Stimulated activated CD4-positive, alpha-beta T cell treated with anti-CD3 and anti-CD28 coated beads, Interleukin-12 subunit alpha, Interleukin-12 subunit beta, amount 100 ng/mL, for 48 hours (primary cell): ENCODE data around the gene SLCO3A1.

Experiments used
- DNase-seq, 3 donors: peaks; one replicate each; pipeline ENCODE4 v3.0.0-alpha.2; 2020; ENCODE audit warnings: low read depth in 2 of 3, low spot score in 1 of 3

Gene SLCO3A1

DNA sequence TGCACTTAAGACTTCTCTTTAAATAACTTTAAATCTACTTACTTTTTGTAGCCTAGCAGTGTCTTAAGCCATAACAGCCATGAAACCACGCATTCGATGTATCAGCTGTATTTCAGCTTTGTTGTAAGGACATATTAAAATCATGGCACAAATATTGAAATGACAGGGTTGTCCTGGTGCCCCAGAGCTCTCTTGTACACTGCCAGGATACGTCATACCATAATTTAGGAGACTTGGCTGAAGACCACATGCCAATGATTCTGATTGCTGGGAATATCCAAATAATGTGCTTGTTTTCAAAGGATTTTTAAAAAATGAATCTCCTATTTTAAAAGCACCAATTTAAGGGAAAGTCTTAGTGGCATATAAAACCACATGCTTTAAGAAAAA lies 265.4 kb downstream of the SLCO3A1 start:
- DNase-seq = no peak

- DNase-seq = no peak
Observed at GRCh38 chr15:92120094-92120795, 266.7 kb downstream of the SLCO3A1 start.

DNA sequence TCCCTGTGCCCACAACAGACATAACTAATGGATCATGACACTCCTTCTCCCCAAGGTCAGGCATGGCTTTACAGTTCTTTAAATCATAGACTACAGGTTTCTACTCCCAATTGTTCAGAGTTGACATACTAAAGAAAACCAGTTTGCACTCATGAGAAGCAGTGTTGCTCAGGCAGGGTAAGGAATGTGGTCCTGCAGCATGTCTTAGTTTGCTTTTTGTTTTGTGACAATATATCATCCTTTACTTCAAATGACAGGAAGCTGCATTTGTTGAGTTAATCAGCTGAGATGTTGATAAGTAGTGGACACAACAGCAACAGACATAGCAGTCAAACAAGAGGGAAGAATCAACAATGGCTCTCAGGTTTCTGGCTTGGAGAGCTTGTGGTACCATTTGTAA lies 267.5 kb downstream of the SLCO3A1 start:
- no peak for DNase-seq

DNA sequence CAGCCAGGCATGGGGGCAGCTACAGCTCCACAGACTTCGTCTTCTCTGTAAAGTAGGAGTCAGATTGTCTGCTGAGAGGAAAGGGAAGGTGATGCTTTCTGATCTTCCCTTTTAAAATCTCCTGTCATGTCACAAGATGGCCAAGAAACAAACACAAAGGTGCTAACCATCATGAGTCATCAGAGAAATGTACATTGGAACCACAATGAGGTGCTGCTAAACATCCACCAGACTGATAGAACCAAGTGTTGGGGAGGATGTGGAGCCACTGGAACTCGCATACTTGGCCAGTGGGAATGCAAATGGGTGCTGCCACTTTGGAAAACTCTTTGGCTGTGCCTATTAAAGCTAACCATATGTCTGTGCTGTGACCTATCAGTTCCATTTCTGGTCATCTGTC lies 268.8 kb downstream of the SLCO3A1 start:
- DNase-seq = no peak

- no peak for DNase-seq
Observed at GRCh38 chr15:92123962-92124656, 270.6 kb downstream of the SLCO3A1 start.

DNA sequence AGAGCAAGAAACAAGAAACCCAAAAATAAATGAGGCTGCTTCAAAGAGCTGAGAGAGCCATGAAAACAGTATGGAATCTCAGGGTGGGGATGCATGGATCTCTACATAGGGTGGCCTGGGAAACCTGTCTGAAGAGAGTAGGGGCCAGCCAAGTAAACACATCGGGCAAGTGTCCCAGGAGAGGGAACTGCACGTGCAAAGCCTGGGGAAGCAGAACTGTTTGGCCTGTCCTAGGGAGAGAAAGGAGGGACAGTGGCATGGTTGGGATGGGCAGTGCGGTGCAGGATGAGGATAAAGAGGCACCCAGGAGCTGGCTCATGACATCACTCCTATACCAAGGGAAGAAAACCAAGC lies 271.1 kb downstream of the SLCO3A1 start:
- no peak for DNase-seq

GRCh38 chr15:92128788-92129187 lies 275.3 kb downstream of the SLCO3A1 start:
- no peak for DNase-seq

- DNase-seq = no peak
Observed at GRCh38 chr15:92130244-92130643, 276.7 kb downstream of the SLCO3A1 start.

DNA sequence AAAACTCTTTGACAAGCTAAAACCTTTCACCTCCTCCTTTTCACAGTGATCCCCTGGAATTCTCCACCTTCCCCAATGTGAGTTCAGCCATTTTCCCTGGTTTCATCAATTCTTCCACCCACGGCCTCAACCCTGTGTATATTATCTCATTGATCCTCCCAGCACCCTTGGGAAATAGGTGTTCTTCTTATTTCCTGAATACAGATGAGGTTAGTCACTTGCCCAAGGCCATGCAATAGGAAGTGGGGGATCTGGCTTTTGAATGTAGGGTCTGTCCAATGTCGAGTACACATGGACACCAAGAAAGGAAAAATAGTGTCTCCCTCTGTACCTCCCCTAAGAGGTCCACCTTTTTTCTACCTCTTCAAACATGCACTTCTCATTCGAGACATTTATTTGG lies 277.4 kb downstream of the SLCO3A1 start:
- DNase-seq = no peak

- no peak for DNase-seq
Observed at GRCh38 chr15:92132982-92133755, 279.7 kb downstream of the SLCO3A1 start.

GRCh38 chr15:92140796-92141195 lies 287.3 kb downstream of the SLCO3A1 start:
- no peak for DNase-seq

DNA sequence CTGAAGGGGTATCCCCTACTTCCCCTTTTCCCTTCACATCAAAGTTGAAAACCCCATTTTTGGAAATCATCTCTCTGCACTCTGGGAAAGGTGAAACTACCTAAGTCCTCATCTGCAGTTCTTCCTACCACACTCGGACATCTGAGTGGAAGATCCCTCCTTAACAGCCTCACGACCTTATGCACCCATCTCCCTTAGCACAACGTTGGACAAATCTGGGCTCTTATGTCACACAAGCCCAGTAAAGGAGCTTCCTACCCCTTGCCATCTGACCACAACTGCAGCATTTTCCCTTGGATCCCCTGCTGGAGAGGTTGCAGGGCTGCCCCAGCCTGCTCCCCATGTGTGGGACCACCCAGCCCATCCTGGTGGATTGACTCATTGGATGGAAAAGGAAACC lies 288.1 kb downstream of the SLCO3A1 start:
- no peak for DNase-seq

DNA sequence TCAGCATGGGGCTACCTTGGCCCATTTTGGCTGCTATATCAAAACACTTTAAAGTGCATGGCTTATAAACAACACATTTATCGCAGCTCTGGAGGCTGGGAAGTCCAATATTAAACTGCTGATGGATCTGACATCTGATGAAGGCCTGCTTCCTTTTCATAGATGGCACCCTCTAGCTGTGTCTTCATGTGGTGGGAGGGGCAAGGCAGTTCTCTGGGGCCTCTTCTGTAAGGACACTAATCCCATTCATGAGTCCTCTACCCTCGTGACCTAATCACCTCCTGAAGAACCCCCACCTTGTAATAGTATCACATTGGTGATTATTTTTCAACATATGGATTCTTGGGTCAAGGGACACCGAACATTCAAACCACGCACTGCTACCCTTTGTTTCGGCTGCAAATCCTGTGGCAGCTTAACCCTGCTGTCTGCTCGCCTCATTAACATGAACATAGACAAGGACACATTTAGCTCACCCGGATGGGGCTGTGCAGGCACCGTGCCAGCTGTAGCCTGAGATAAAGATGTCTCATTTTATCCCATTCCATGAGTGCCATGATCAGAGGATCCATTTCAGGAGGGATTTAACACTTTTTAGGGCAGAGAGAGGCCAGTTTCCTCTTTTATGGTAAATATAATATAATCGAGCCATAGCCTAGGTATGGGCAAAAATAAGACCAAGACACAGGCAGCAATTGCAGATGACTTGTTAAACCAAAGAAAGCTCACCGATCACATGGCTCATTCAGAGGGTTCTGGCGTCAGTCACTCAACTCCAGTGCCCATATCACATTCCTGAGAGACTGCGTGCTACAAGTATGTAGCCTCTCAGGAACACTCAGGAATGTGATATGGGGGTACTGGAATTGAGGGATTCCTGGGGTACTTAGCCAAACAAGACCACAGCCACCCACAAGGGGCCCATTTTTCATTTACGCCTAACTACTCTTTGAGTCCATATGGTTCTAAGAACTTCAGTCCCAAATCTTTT lies 289.0 kb downstream of the SLCO3A1 start:
- DNase-seq = no peak

DNA sequence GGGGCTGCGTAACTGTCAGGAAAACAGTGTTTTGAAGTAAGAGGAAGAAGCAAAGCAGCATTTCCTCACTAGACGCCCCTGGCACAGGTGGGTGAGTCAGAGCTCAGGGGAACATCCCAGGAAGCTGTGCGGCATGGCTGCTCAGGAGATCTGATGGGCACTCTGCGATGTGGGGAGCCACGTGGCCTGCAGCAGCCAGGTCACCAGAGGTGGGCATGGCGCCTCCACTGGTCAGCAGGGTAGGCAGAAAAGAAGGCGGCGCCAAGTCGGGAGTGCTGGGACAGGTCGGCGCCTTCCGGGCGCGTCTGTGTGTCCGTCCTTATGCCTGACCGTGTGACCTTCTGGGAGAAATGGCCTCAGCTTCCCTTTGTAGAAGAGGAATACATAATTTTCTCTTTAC lies 290.3 kb downstream of the SLCO3A1 start:
- no peak for DNase-seq

DNA sequence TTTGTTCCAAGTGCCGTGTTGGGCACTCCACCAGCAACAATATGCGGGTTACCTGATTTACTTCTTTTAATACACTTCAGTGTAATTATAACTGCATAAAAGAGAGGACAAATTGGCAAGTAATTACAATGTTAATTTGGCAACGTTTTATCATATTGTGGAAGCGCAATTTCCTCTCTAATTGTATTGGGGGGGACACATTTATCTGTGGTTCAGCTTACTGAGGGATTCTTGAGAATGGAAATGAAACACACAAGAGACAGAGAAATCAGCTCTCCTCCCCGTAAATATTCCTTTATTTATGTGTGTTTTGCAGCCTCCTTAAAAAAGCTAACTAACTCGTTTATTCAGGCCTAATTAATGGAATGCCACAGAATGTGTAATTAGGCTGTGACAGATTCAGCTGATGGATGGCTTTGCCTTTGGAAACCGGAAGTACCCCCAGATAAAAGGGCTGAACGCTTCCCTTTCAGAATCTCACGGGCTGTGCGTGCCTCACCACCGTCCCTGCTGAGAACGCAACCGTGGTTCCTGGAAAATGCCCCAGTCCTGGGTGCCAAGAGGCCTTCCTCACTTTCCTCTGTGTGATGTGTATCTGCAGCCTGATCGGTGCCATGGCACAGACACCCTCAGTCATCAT lies 293.1 kb downstream of the SLCO3A1 start:
- DNase-seq = no peak

- DNase-seq = no peak
Observed at GRCh38 chr15:92149029-92149428, 295.5 kb downstream of the SLCO3A1 start.

GRCh38 chr15:92149465-92149864 lies 296.0 kb downstream of the SLCO3A1 start:
- DNase-seq = no peak

- no peak for DNase-seq
Observed at GRCh38 chr15:92151168-92151567, 297.7 kb downstream of the SLCO3A1 start.

GRCh38 chr15:92151741-92152140 lies 298.2 kb downstream of the SLCO3A1 start:
- no peak for DNase-seq

DNA sequence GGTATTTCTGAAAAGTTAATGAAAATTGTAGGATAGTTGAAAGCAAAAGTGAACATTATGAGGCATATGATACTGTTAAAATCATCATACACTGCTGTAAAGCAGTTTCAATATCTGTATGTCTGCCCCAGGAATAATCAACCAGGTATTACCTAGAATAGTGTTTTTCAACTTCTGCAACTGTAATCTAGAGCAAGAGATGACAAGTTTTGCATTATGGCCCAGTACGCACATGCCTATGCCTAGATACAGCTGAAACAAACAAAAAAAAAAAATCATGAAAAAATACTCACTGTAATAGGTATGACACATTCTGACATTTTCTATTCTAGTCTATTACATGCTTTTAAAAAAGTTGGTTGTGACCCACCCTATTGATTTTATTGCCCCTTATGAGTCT lies 299.5 kb downstream of the SLCO3A1 start:
- no peak for DNase-seq

GRCh38 chr15:92153620-92154019 lies 300.1 kb downstream of the SLCO3A1 start:
- no peak for DNase-seq
